Activated CD4-positive, alpha-beta T cell treated with anti-CD3 and anti-CD28 coated beads, Interleukin-10, Interleukin-2, amounts not matched to agents 100 ng/mL and 50 ng/mL, durations not matched to agents 16 hours and 8 hours (primary cell): ENCODE measurements around the gene DSG2.

Source experiments
- DNase-seq: peaks from one replicate; pipeline ENCODE4 v3.0.0-alpha.2; 2020

DSG2 gene

GRCh38 chr18:31592506-31593157 is 94.7 kb downstream of the DSG2 start:
- DNase-seq = no peak

- DNase-seq = no peak
Observed at GRCh38 chr18:31595121-31595771, 97.3 kb downstream of the DSG2 start.

GRCh38 chr18:31596081-31596872 is 98.3 kb downstream of the DSG2 start:
- DNase-seq = no peak

- no peak for DNase-seq
Observed at GRCh38 chr18:31598021-31598805, 100.2 kb downstream of the DSG2 start.
